ENCODE measurements around the gene WASL. TPM values are rescaled to one million over a fixed set of nuclear protein-coding genes. Genes with fewer than 3 reads are reported as not detected.

WASL gene
- total RNA-seq, 1 donor from 2014 or later, result 32.5 TPM

- DNase-seq (ENCODE audit: low read depth), result no peak
These were observed 116.0 kb downstream of the WASL start for GRCh38 chr7:123632808-123633207.

Other genes starting within 250 kb of the WASL start
- gene IQUB, start 214.4 kb downstream of the WASL start, total RNA-seq, result 0.69 and 5.5 TPM in 2 replicates
- gene NDUFA5, start 191.2 kb downstream of the WASL start, total RNA-seq, result 38.9 and 58.4 TPM in 2 replicates
- not detected in 2 replicates for gene ASB15, start 147.2 kb downstream of the WASL start, total RNA-seq
- gene LMOD2, start 93.1 kb downstream of the WASL start, total RNA-seq, result not detected in 2 replicates
- gene HYAL4, start 96.2 kb upstream of the WASL start, total RNA-seq, result not detected in 2 replicates
- not detected in 2 replicates for gene SPAM1, start 176.2 kb upstream of the WASL start, total RNA-seq

All from renal cortical epithelial cell (primary cell).